Measurements from ENCODE around the gene TLX2. TPM values are rescaled to one million over a fixed set of nuclear protein-coding genes. Genes with fewer than 3 reads are reported as not detected.
"Not testable (repeated sequence)": the region's sequence is repeated elsewhere in the genome, so short reads cannot be mapped to it uniquely, and the experiment has no call there.

Gene TLX2
- total RNA-seq, 1 experiment from 2014 or later: not detected

DNA sequence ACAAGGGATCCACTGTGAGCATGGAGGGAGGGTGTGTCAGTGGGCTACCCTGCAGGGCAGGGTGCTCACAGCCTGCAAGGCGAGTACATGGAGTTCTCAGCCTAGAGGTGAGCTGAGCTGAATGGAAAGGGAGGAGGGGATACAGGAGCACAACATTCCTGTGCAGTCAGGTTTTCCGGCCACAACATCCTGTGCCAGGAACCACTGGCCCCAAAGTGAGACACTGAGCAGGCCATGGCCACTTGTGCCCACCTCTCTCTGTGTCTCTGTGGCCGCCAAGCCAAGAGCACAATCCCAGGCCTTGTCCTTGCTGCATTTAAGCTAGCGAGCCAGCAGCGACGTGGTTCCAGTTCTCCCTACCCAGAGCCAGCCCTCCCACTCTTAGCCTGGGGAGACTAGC, 46.3 kb downstream of the TLX2 start:
- DNase-seq: no peak
- Mint-ChIP-seq H3K4me3 (ENCODE audit: low read depth, unreplicated experiment) (no peak overlapping the region), H3K27ac (ENCODE audit: unreplicated experiment) (no peak overlapping the region), H3K4me1 (ENCODE audit: low read depth, unreplicated experiment) (no peaks in the 10 kb centered on the region), H3K36me3 (ENCODE audit: insufficient read depth, unreplicated experiment) (peaks cover 5% of the 10 kb centered on the region), H3K9me3 (ENCODE audit: low read depth, unreplicated experiment) (no peaks in the 10 kb centered on the region), H3K27me3 (ENCODE audit: unreplicated experiment) (peaks cover 49% of the 10 kb centered on the region)
- intact Hi-C loops (cut with micrococcal nuclease; ENCODE audit: unreplicated experiment): no loop called here
- CTCF ChIA-PET: no interaction called here
- TF ChIP-seq, protein P1, sequence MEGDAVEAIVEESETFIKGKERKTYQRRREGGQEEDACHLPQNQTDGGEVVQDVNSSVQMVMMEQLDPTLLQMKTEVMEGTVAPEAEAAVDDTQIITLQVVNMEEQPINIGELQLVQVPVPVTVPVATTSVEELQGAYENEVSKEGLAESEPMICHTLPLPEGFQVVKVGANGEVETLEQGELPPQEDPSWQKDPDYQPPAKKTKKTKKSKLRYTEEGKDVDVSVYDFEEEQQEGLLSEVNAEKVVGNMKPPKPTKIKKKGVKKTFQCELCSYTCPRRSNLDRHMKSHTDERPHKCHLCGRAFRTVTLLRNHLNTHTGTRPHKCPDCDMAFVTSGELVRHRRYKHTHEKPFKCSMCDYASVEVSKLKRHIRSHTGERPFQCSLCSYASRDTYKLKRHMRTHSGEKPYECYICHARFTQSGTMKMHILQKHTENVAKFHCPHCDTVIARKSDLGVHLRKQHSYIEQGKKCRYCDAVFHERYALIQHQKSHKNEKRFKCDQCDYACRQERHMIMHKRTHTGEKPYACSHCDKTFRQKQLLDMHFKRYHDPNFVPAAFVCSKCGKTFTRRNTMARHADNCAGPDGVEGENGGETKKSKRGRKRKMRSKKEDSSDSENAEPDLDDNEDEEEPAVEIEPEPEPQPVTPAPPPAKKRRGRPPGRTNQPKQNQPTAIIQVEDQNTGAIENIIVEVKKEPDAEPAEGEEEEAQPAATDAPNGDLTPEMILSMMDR (IDR thresholded peaks at IDR 0.05; ENCODE audit: unreplicated experiment): no peak
- BruUV-seq (replicated peaks): no TSS peak

DNA sequence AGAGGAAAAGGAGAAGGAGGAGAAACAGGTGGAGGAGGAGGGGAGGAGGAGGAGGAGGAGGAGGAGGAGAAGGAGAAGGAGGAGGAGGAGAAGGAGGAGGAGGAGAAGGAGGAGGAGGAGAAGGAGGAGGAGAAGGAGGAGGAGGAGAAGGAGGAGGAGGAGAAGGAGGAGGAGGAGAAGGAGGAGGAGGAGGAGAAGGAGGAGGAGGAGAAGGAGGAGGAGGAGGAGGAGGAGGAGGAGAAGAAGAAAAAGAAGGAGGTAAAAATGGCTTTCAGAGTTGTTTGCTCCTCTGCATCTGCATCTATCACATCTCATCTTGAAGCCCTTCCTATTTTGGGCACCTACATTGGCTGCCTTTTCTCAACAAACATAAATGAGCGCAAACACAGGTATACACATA, 46.8 kb downstream of the TLX2 start:
- H3K27me3 Mint-ChIP-seq (ENCODE audit: unreplicated experiment): peaks cover 53% of the 10 kb centered on the region
- H3K36me3 Mint-ChIP-seq (ENCODE audit: insufficient read depth, unreplicated experiment); H3K4me1 Mint-ChIP-seq (ENCODE audit: low read depth, unreplicated experiment); BruUV-seq (replicated peaks); DNase-seq; intact Hi-C loops (cut with micrococcal nuclease; ENCODE audit: unreplicated experiment); H3K4me3 Mint-ChIP-seq (ENCODE audit: low read depth, unreplicated experiment); H3K27ac Mint-ChIP-seq (ENCODE audit: unreplicated experiment); CTCF ChIA-PET; H3K9me3 Mint-ChIP-seq (ENCODE audit: low read depth, unreplicated experiment): not testable (repeated sequence)

DNA sequence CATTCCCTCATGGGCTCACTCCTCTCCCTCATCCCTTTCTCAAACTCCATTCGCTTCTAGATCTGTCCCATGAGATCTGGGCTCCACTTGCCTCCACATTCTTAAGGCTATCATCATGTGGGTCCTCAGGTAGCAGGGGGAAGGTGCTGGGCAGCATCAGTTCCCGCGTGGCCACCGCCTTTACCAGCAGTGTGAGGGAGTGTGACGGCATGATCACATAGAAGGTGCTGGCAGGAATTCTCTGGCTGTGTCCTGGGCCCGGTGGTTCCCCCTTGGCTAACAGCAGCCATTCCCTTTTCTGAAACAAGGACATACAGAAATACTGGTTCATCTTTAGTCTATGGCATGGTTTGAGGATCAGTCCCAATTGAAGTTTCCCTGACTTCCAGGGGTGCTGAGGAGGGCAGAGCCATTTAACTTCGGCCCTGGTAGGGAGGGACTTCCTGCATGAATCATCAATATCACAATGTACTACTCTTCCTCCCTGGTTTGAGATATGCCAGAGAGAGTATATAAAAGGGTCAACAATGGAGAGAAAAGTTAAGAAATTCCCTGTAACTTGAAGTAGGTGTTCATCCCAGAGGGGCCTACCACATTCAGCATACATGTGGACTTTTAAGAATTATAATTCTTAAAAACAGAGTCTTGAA, 48.0 kb downstream of the TLX2 start:
- CTCF ChIA-PET: interaction anchor here (0.6 kb wide), 1 partner anchor 14 kb away, joined by 3 read pairs; no protein-coding TSS in a partner anchor
- Mint-ChIP-seq H3K4me3 (ENCODE audit: low read depth, unreplicated experiment) (no peak overlapping the region), H3K36me3 (ENCODE audit: insufficient read depth, unreplicated experiment) (no peaks in the 10 kb centered on the region), H3K9me3 (ENCODE audit: low read depth, unreplicated experiment) (no peaks in the 10 kb centered on the region), H3K27ac (ENCODE audit: unreplicated experiment) (no peak overlapping the region), H3K4me1 (ENCODE audit: low read depth, unreplicated experiment) (no peaks in the 10 kb centered on the region), H3K27me3 (ENCODE audit: unreplicated experiment) (peaks cover 61% of the 10 kb centered on the region)
- TF ChIP-seq, protein P1 (IDR thresholded peaks at IDR 0.05; ENCODE audit: unreplicated experiment): no peak
- DNase-seq: no peak
- BruUV-seq (replicated peaks): no TSS peak
- intact Hi-C loops (cut with micrococcal nuclease; ENCODE audit: unreplicated experiment): no loop called here

DNA sequence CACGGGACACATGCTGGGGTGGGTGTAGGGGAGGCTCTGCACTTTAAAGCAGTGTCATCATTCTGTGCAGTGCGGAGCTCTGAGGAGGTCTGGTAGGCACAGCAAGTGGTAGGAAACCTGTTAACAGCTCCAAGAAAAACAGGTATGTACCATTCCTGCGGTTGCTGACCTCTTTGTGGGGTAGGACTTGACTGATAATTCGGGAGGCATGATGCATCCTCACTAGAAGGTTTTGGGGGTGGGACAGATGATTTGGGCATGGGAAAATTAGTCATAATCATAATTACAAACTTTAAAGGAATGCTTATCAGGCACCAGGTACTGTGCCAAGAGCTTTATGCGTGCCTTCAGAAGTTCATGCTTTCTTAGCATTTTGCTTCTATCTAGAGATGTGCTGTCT, 50.0 kb downstream of the TLX2 start:
- H3K9me3 Mint-ChIP-seq (ENCODE audit: low read depth, unreplicated experiment): no peaks in the 10 kb centered on the region
- BruUV-seq (replicated peaks): no TSS peak
- H3K27ac Mint-ChIP-seq (ENCODE audit: unreplicated experiment): no peak overlapping the region
- H3K36me3 Mint-ChIP-seq (ENCODE audit: insufficient read depth, unreplicated experiment): no peaks in the 10 kb centered on the region
- H3K4me1 Mint-ChIP-seq (ENCODE audit: low read depth, unreplicated experiment): no peaks in the 10 kb centered on the region
- no peak for DNase-seq
- peaks cover 75% of the 10 kb centered on the region for H3K27me3 Mint-ChIP-seq (ENCODE audit: unreplicated experiment)
- no peak overlapping the region for H3K4me3 Mint-ChIP-seq (ENCODE audit: low read depth, unreplicated experiment)
- TF ChIP-seq, protein P1 (IDR thresholded peaks at IDR 0.05; ENCODE audit: unreplicated experiment): no peak
- intact Hi-C loops (cut with micrococcal nuclease; ENCODE audit: unreplicated experiment): no loop called here
- CTCF ChIA-PET: interaction anchor here (0.6 kb wide), 1 partner anchor 1091 kb away, joined by 3 read pairs; no protein-coding TSS in a partner anchor

DNA sequence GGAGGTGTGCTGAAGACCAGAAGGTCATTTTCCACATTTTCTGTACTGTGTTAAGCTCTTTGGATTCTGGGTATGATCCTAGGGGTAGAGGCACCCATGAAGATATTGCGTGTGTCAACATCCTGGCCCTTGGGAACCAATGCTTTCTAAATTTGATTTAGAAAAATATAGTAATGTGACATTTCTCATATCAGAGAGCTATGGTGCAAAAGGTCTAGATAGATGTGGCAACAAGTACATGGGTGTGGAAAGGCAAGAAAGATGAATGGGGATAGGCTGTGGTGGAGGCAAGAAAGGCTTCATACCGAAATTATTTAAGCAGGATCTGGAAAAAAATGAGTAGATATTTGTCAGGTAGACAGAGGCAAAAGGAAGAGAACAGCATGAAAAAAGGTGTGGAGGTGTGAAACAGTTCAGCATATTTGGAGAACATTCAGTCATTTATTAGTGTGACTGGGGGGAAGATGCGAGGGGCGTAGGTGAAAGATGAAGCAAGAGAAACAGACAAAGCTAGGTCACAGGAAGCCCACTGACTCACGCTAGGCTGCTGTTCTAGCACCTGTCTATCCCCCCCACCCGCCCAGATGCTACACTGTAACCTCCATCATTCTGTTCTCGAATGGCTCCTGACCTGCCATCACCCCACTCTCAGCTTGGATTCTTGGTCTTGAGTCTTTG, 52.0 kb downstream of the TLX2 start:
- CTCF ChIA-PET: interaction anchor here (0.6 to 0.7 kb wide), 3 partner anchors 22 to 662 kb away, joined by 3 to 5 read pairs (median 3); no protein-coding TSS in a partner anchor
- H3K27me3 Mint-ChIP-seq (ENCODE audit: unreplicated experiment): peaks cover 57% of the 10 kb centered on the region
- H3K27ac Mint-ChIP-seq (ENCODE audit: unreplicated experiment): no peak overlapping the region
- no peaks in the 10 kb centered on the region for H3K4me1 Mint-ChIP-seq (ENCODE audit: low read depth, unreplicated experiment)
- BruUV-seq (replicated peaks): no TSS peak
- no peaks in the 10 kb centered on the region for H3K36me3 Mint-ChIP-seq (ENCODE audit: insufficient read depth, unreplicated experiment)
- TF ChIP-seq, protein P1 (IDR thresholded peaks at IDR 0.05; ENCODE audit: unreplicated experiment): no peak
- no peaks in the 10 kb centered on the region for H3K9me3 Mint-ChIP-seq (ENCODE audit: low read depth, unreplicated experiment)
- no peak overlapping the region for H3K4me3 Mint-ChIP-seq (ENCODE audit: low read depth, unreplicated experiment)
- intact Hi-C loops (cut with micrococcal nuclease; ENCODE audit: unreplicated experiment): no loop called here
- DNase-seq: no peak

Data from Calu3 (cell line).